H4 (cell line): ENCODE data around the gene PF4V1. TPM values are rescaled to one million over a fixed set of nuclear protein-coding genes. Genes with fewer than 3 reads are reported as not detected.

ENCODE experiments used
- total RNA-seq: library from RNA; depleted of rRNA; stranded (reverse); fragments of >200 nt; shearing (Covaris generic); gene quantifications from 2 replicates; pipeline ENCODE4 v1.2.3, GENCODE V29; 2014; rRNA removed

Gene PF4V1
- total RNA-seq, 1 experiment from 2014 or later: not detected

Other genes with a start within 250 kb of the PF4V1 start
- gene RASSF6, start 232.9 kb upstream of the PF4V1 start, total RNA-seq: 0.08 TPM in 1 of 2 replicates, not detected in the other
- 26.7 and 45.3 TPM in 2 replicates for gene CXCL8, start 112.7 kb upstream of the PF4V1 start, total RNA-seq
- gene CXCL6, start 16.6 kb upstream of the PF4V1 start, total RNA-seq: not detected in 2 replicates
- gene CXCL1, start 16.1 kb downstream of the PF4V1 start, total RNA-seq: not detected in 2 replicates
- not detected in 2 replicates for gene PF4, start 128.7 kb downstream of the PF4V1 start, total RNA-seq
- gene PPBP, start 134.9 kb downstream of the PF4V1 start, total RNA-seq: not detected in 2 replicates
- not detected in 2 replicates for gene CXCL5, start 145.4 kb downstream of the PF4V1 start, total RNA-seq
- gene CXCL3, start 185.4 kb downstream of the PF4V1 start, total RNA-seq: 0.53 and 3.8 TPM in 2 replicates
- gene CXCL2, start 245.9 kb downstream of the PF4V1 start, total RNA-seq: 3.3 and 6.9 TPM in 2 replicates